GM12874 (cell line): ENCODE data around the gene CIP2A.

ENCODE experiments used
- TF ChIP-seq, protein P1 (sequence below): IDR thresholded peaks from 2 replicates; pipeline ENCODE4 v1.5.1; 2011; ENCODE audit warnings: low read depth, mild to moderate bottlenecking, control low read depth, low read length, moderate library complexity; ENCODE audit not compliant: insufficient read depth

The CIP2A gene

DNA sequence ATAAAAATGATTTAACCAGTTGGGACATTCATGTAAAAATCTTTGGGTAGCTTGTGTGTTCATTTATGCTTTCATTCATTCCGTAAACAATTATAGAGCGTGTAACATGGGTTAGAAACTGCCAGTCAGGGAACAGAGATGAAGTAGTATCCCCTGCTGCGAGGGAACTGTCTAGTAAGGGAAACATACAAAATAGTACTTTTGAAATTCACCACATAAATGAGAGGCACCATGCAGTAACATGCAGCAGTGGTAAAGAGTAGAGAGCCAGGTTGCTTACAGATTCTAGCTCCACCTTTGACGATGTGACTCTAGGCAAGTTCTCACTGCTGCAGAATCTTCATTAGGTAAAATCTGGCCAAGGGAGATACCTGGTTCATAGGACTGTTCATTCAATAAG, 1.2 kb upstream of the CIP2A start:
- TF ChIP-seq, protein P1, sequence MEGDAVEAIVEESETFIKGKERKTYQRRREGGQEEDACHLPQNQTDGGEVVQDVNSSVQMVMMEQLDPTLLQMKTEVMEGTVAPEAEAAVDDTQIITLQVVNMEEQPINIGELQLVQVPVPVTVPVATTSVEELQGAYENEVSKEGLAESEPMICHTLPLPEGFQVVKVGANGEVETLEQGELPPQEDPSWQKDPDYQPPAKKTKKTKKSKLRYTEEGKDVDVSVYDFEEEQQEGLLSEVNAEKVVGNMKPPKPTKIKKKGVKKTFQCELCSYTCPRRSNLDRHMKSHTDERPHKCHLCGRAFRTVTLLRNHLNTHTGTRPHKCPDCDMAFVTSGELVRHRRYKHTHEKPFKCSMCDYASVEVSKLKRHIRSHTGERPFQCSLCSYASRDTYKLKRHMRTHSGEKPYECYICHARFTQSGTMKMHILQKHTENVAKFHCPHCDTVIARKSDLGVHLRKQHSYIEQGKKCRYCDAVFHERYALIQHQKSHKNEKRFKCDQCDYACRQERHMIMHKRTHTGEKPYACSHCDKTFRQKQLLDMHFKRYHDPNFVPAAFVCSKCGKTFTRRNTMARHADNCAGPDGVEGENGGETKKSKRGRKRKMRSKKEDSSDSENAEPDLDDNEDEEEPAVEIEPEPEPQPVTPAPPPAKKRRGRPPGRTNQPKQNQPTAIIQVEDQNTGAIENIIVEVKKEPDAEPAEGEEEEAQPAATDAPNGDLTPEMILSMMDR: no peak

DNA sequence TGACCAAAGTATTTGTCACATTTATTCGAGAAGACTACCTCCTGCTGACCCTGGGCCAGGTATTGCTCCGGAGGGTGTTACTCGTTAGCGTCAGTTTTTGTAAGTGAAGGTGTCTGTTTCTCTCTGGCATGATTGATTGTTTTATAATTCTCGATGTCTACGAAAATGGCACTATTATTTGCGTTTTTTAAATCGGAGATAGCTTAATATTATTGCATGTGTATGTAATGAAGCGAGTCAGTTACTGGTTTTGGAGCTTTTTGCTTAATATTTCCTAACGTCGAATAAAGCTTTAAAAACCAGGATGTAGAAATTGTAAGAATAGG, 723 bp upstream of the CIP2A start:
- TF ChIP-seq, protein P1: no peak

DNA sequence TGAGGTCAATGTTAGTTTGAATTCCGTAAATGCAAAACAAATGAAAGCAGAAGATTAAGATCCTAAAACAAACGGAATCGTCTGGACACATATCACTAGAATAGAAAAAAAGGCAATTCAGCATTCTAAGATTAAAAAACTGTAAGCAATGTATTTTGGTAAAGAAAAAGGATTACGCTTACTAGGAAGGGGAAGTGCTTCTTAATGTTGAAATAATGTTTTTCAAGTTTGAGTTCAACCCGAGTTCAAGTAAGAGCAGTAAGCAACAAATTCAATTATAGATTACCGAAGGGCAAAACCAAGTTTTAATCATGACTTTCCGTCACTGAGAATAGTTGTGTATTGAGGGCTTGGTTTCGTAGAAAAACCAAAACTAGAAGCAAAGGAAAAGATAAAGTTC, 637 bp downstream of the CIP2A start:
- TF ChIP-seq, protein P1: no peak

DNA sequence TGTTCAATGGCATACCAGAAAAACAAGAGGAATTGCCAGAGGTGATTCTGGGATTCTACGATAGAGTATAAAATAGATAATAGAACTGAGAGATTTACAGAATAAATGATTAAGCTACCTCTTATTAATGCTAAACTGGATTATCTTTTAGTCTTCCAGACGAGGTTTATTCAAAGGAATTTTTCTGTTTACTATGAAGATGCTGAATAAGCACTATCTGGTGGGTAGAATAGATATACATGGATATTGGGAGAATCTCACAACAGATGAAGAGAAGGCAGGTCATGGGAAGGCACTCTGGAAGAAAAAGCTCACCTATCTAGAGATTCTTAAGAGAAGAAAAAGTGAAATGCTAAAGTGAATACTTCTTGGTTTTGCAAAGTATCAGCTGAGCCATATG, 11.2 kb downstream of the CIP2A start:
- TF ChIP-seq, protein P1: no peak

DNA sequence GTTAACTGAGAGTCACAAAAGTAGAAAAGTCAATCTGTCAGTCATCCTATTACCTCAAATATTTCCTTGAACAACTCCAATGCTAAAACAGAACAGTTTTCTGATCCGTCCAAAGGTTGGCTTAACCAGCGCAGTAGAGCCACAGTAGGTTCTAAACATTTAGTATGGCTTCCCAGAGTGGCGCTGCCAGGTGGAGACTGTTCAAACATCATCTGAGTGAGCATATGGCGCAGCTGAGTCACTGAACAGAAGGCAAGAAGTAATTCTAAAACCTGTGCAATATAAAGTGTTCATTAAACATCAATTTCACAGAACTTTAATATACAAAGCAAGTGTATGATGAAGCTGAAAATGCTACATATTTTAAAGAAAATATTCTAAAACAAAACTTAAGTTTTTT, 19.9 kb downstream of the CIP2A start:
- TF ChIP-seq, protein P1: no peak

DNA sequence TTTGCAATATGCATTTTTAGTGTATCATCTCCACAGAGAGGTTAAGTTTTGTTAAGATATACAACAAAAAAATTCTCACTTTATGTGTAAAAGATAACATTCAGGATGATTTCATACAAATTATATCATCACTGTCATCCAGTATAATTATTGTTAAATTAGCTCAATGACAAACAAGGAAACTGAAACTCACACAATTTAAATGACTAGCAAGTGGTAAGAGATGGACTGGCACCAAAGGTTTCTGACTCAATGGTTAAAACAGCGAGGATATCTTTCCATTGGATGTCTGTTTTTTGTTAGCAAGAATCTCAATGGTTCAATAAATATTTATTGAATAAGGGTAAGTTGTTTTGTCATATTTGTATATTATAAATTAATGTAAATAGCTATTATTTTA, 22.6 kb downstream of the CIP2A start:
- TF ChIP-seq, protein P1: no peak

DNA sequence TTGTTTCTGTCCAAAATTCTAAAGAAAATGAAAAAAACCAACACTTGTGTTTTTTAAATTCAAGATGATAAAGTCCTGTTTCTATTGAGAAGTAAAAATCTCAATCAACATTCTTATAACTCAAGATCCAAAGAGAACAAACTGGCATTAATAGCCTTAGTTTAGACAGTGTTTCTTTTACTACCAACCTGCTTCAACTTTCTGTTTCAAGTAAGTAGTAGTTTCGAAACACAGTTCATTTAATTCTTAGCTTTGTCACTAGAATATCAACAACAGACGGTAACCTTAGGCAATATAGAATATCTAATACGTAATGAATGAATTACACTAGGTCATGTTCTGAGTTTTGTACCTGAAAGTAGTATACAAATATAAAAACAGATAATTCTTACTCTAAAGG, 23.7 kb downstream of the CIP2A start:
- TF ChIP-seq, protein P1: no peak

DNA sequence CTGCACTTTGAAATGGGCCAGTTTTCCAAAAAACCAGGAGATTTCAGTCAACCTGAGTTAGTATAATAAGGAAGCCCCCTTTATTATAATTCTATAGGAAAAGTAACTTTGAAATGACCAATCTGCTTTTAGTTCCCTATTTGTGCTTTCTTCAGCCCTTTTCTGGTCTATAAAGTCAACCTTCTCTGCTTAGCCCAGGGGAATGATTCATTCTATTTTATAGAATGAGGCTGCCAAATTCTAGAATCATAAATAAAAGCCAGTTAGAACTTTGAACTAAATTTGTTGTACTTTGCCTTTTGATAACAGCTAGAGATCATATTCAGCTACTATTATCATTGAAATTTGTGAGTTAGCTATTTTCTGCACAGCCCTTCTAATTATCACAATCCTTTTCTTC, 24.7 kb downstream of the CIP2A start:
- TF ChIP-seq, protein P1: no peak
